ENCODE measurements around the gene VGLL4. TPM values are rescaled to one million over a fixed set of nuclear protein-coding genes. Genes with fewer than 3 reads are reported as not detected.
"Not testable (repeated sequence)": the region's sequence is repeated elsewhere in the genome, so short reads cannot be mapped to it uniquely, and the experiment has no call there.

VGLL4 gene
- polyA plus RNA-seq, 2 of the 4 experiments (the other 2 are of a cell fraction), result 24.7 to 28.1 TPM

- no peak for TF ChIP-seq NPAS2 (CRISPR knock-in tag; IDR thresholded peaks at IDR 0.05; ENCODE audit: borderline replicate concordance)
- no peak for TF ChIP-seq HEYL (CRISPR knock-in tag; IDR thresholded peaks at IDR 0.05)
Observed at GRCh38 chr3:11690863-11691766, 47.4 kb upstream of the VGLL4 start (continued).

GRCh38 chr3:11689749-11690148 lies 46.0 kb upstream of the VGLL4 start:
- POLR2A ChIA-PET, result no interaction called here
- no peak overlapping the region for H3K4me2 ChIP-seq
- CTCF ChIA-PET, result no interaction called here
- peaks cover 14% of the 10 kb centered on the region for H3K4me1 ChIP-seq
- DNase-seq (ENCODE audit: low read depth in 1 of 2, low spot score in 1 of 2) (no peak), FAIRE-seq (no peak), ATAC-seq (no peak)
- no peak for TF ChIP-seq ELK1 (IDR thresholded peaks at IDR 0.05; ENCODE audit: low read depth, low read length)
- no peak for TF ChIP-seq SREBF2 (IDR thresholded peaks at IDR 0.05)
- no peak for TF ChIP-seq EHMT2 (IDR thresholded peaks at IDR 0.05; ENCODE audit: low read depth)
- no peak for TF ChIP-seq HEYL (CRISPR knock-in tag; IDR thresholded peaks at IDR 0.05)
- TF ChIP-seq FOSL2 (IDR thresholded peaks at IDR 0.05), result no peak
- no peak for TF ChIP-seq FOSL2 (CRISPR knock-in tag; IDR thresholded peaks at IDR 0.05)
- TF ChIP-seq TP53 (CRISPR knock-in tag; IDR thresholded peaks at IDR 0.05), result no peak
- TF ChIP-seq HOXB13 (CRISPR knock-in tag; IDR thresholded peaks at IDR 0.05; ENCODE audit: low read depth), result no peak
- no peak for TF ChIP-seq REST (IDR thresholded peaks at IDR 0.05)
- no peak for TF ChIP-seq BCL3 (IDR thresholded peaks at IDR 0.05)
- TF ChIP-seq ESRRA (IDR thresholded peaks at IDR 0.05; ENCODE audit: borderline replicate concordance, low read length), result no peak
- no peak for TF ChIP-seq GATA3 (IDR thresholded peaks at IDR 0.05; ENCODE audit: borderline replicate concordance)
- TF ChIP-seq BHLHE40 (IDR thresholded peaks at IDR 0.05; ENCODE audit: low read depth, low read length), result no peak
- TF ChIP-seq RFX5 (IDR thresholded peaks at IDR 0.05), result no peak
- no peak overlapping the region for H3K27ac ChIP-seq
- H3K4me3 ChIP-seq, result no peak overlapping the region
- 92% methylated on average over 8 of the region's 8 CpGs for WGBS (ENCODE audit: missing lambda C conversion rate)
- H3K9me3 ChIP-seq, result no peaks in the 10 kb centered on the region

GRCh38 chr3:11684980-11685379 lies 41.3 kb upstream of the VGLL4 start:
- CTCF ChIA-PET, result interaction anchor here (0.7 to 1.2 kb wide), 3 partner anchors 10 to 37 kb away, joined by 3 to 5 read pairs (median 5); no protein-coding TSS in a partner anchor
- WGBS (ENCODE audit: missing lambda C conversion rate), result 95% methylated on average over 4 of the region's 6 CpGs
- POLR2A ChIA-PET; H3K4me2 ChIP-seq; H3K27ac ChIP-seq; H3K9me3 ChIP-seq; H3K4me3 ChIP-seq; H3K4me1 ChIP-seq; DNase-seq (ENCODE audit: low read depth in 1 of 2, low spot score in 1 of 2); FAIRE-seq; ATAC-seq: not testable (repeated sequence)

Measured in A549 (cell line).